CD4-positive, alpha-beta T cell (primary cell): Measurements from ENCODE around the gene ASTN1. TPM values are rescaled to one million over a fixed set of nuclear protein-coding genes. Genes with fewer than 3 reads are reported as not detected.

ENCODE experiments used
- ATAC-seq: fragments of 200-7000 bp; cut with Tn5 transposase; one replicate; pipeline ENCODE4 v1.10.0; 2022; ENCODE audit warnings: mild to moderate bottlenecking; ENCODE audit not compliant: poor library complexity
- CTCF ChIA-PET: fragments of 350-600 bp; sonication (Branson Sonifier 250); formaldehyde crosslinking; loops from one replicate; lab custom pipeline; 2021; ENCODE audit warnings: antibody characterized with exemption, inconsistent platforms; lab: Charles Lee
- POLR2A ChIA-PET: fragments of 350-600 bp; sonication (Branson Sonifier 250); formaldehyde crosslinking; loops from one replicate; lab custom pipeline; 2021; ENCODE audit warnings: antibody characterized with exemption, inconsistent platforms; lab: Charles Lee
- DNase-seq, 14 experiments: peaks; one replicate each; pipeline ENCODE4 v3.0.0-alpha.2; 2013 to 2020; ENCODE audit warnings: mixed read lengths in 2 of 14
- H3K27ac ChIP-seq, 2 donors: one replicate each; pipeline versions ENCODE4 v1.5.1 to v1.7.0; 2013; ENCODE audit warnings: low read length in 2 of 2, low read depth in 1 of 2, mild to moderate bottlenecking in 1 of 2
- H3K27me3 ChIP-seq, 2 experiments: 1 replicate in 1 of 2; 2 replicates in 1 of 2; pipeline versions ENCODE4 v1.6.1 to v1.7.0; 2013; ENCODE audit warnings: low read length in 2 of 2, control low read depth in 1 of 2, mild to moderate bottlenecking in 1 of 2, moderate library complexity in 1 of 2; ENCODE audit not compliant: insufficient read depth in 2 of 2, control insufficient read depth in 1 of 2
- H3K36me3 ChIP-seq: one replicate; pipeline ENCODE4 v1.6.1; 2013; ENCODE audit warnings: low read length, control low read depth; ENCODE audit not compliant: insufficient read depth
- H3K4me1 ChIP-seq: one replicate; pipeline ENCODE4 v1.6.1; 2013; ENCODE audit warnings: low read length, control low read depth; ENCODE audit not compliant: insufficient read depth
- H3K4me3 ChIP-seq: one replicate; pipeline ENCODE4 v1.5.1; 2013; ENCODE audit warnings: mild to moderate bottlenecking, low read length, moderate library complexity
- H3K9me3 ChIP-seq, 2 experiments: 1 replicate in 1 of 2; 2 replicates in 1 of 2; pipeline versions ENCODE4 v1.6.1 to v1.7.0; 2013; ENCODE audit warnings: low read length in 2 of 2, mild to moderate bottlenecking in 2 of 2, control low read depth in 1 of 2, moderate library complexity in 1 of 2; ENCODE audit not compliant: control insufficient read depth in 1 of 2, insufficient read depth in 1 of 2
- H3K27ac Mint-ChIP-seq: one replicate; pipeline ENCODE4 v1.8.0; 2020; ENCODE audit warnings: mixed read lengths
- H3K27me3 Mint-ChIP-seq: one replicate; pipeline ENCODE4 v1.8.0; 2021; ENCODE audit warnings: mixed read lengths
- H3K36me3 Mint-ChIP-seq: one replicate; pipeline ENCODE4 v1.8.0; 2021; ENCODE audit warnings: low read depth, mixed read lengths
- H3K4me1 Mint-ChIP-seq: one replicate; pipeline ENCODE4 v1.8.0; 2021; ENCODE audit warnings: low read depth, mixed read lengths
- H3K4me3 Mint-ChIP-seq: one replicate; pipeline ENCODE4 v1.8.0; 2020; ENCODE audit warnings: mild to moderate bottlenecking, mixed read lengths
- H3K9me3 Mint-ChIP-seq: one replicate; pipeline ENCODE4 v1.8.0; 2020; ENCODE audit warnings: mixed read lengths
- intact Hi-C, 2 experiments: fragments of 100-400 bp; cut with DNase I in 1 of 2; cut with micrococcal nuclease in 1 of 2; formaldehyde crosslinking; loops; one replicate each; pipeline versions ENCODE4 v1.15.1 to v1.9.0; 2023 to 2025; cut with DNase I, micrococcal nuclease
- total RNA-seq, 174 experiments: library from RNA in 2 of 174; stranded (reverse) in 2 of 174; gene quantifications; one replicate each; pipeline ENCODE4 v1.2.3 and lab custom pipeline; 2021 to 2026
- TF ChIP-seq, protein P1 (sequence below): fragments of 200-600 bp; IDR thresholded peaks from one replicate; pipeline ENCODE4 v1.8.0; 2022; ENCODE audit warnings: antibody characterized with exemption, mild to moderate bottlenecking

The ASTN1 gene
- total RNA-seq, 2 experiments from 2014 or later = not detected

DNA sequence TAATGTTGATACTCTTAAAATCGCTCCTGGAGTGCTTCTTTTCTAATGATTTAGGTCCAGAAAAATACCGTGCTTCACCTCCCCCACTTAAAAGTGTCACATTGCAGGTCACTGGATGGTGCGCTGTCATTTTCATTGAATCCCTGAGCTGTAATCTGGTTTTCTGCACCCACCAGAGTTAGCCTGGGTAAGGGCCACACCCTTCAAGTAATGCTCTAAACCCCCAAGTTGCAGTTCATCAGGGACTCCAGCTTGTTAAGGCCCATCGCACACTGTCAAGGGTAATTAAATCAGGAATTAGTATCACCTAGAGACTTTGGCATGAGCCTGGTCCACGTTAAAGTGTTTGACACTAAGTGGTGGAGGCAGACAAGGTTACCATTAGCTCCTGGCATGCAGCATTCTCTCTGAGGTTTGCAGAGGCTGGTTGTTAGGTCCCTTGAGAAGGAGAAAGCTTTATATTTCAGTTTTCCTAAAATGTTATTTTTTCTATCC lies 34.0 kb downstream of the ASTN1 start:
- TF ChIP-seq, protein P1, sequence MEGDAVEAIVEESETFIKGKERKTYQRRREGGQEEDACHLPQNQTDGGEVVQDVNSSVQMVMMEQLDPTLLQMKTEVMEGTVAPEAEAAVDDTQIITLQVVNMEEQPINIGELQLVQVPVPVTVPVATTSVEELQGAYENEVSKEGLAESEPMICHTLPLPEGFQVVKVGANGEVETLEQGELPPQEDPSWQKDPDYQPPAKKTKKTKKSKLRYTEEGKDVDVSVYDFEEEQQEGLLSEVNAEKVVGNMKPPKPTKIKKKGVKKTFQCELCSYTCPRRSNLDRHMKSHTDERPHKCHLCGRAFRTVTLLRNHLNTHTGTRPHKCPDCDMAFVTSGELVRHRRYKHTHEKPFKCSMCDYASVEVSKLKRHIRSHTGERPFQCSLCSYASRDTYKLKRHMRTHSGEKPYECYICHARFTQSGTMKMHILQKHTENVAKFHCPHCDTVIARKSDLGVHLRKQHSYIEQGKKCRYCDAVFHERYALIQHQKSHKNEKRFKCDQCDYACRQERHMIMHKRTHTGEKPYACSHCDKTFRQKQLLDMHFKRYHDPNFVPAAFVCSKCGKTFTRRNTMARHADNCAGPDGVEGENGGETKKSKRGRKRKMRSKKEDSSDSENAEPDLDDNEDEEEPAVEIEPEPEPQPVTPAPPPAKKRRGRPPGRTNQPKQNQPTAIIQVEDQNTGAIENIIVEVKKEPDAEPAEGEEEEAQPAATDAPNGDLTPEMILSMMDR = no peak
- H3K4me1 Mint-ChIP-seq = no peaks in the 10 kb centered on the region
- intact Hi-C loops = no loop called here
- Histone ChIP-seq H3K4me3 (no peak overlapping the region), H3K36me3 (no peaks in the 10 kb centered on the region), H3K4me1 (no peaks in the 10 kb centered on the region), H3K27me3 (no peaks in the 10 kb centered on the region), H3K9me3 (no peaks in the 10 kb centered on the region), H3K27ac (no peak overlapping the region)
- H3K9me3 Mint-ChIP-seq = no peaks in the 10 kb centered on the region
- ChIA-PET CTCF (no interaction called here), POLR2A (no interaction called here)
- no peaks in the 10 kb centered on the region for H3K27me3 Mint-ChIP-seq
- H3K36me3 Mint-ChIP-seq = no peaks in the 10 kb centered on the region
- DNase-seq = no peak
- H3K27ac Mint-ChIP-seq = no peak overlapping the region
- no peak overlapping the region for H3K4me3 Mint-ChIP-seq
- no peak for ATAC-seq

- Mint-ChIP-seq H3K27me3 (no peaks in the 10 kb centered on the region), H3K9me3 (no peaks in the 10 kb centered on the region), H3K27ac (no peak overlapping the region), H3K36me3 (no peaks in the 10 kb centered on the region), H3K4me1 (no peaks in the 10 kb centered on the region), H3K4me3 (no peak overlapping the region)
- Histone ChIP-seq H3K27ac (no peak overlapping the region), H3K27me3 (no peaks in the 10 kb centered on the region), H3K9me3 (no peaks in the 10 kb centered on the region), H3K4me3 (no peak overlapping the region), H3K36me3 (no peaks in the 10 kb centered on the region), H3K4me1 (no peaks in the 10 kb centered on the region)
- ChIA-PET CTCF (no interaction called here), POLR2A (no interaction called here)
- no peak for ATAC-seq
- intact Hi-C loops = no loop called here
- no peak for DNase-seq
- TF ChIP-seq, protein P1 = no peak
Measured at GRCh38 chr1:177128665-177129281, 35.7 kb downstream of the ASTN1 start.

GRCh38 chr1:177126267-177126666 lies 38.2 kb downstream of the ASTN1 start:
- H3K27me3 Mint-ChIP-seq = no peaks in the 10 kb centered on the region
- DNase-seq (no peak), ATAC-seq (no peak)
- Histone ChIP-seq H3K27me3 (no peaks in the 10 kb centered on the region), H3K9me3 (peaks cover 0 to 7% of the 10 kb centered on the region in 2 experiments), H3K4me3 (no peak overlapping the region), H3K36me3 (no peaks in the 10 kb centered on the region), H3K27ac (no peak overlapping the region), H3K4me1 (no peaks in the 10 kb centered on the region)
- no peaks in the 10 kb centered on the region for H3K4me1 Mint-ChIP-seq
- intact Hi-C loops = no loop called here
- no peak overlapping the region for H3K4me3 Mint-ChIP-seq
- ChIA-PET POLR2A (no interaction called here), CTCF (no interaction called here)
- peaks cover 2% of the 10 kb centered on the region for H3K9me3 Mint-ChIP-seq
- H3K27ac Mint-ChIP-seq = no peak overlapping the region
- TF ChIP-seq, protein P1 = no peak
- H3K36me3 Mint-ChIP-seq = no peaks in the 10 kb centered on the region
